ENCODE measurements around the gene PSTPIP1. TPM values are rescaled to one million over a fixed set of nuclear protein-coding genes. Genes with fewer than 3 reads are reported as not detected.

PSTPIP1 gene
- total and polyA plus RNA-seq, 2 of the 4 experiments (the other 2 are of a cell fraction), result 0.36 to 1.1 TPM

DNA sequence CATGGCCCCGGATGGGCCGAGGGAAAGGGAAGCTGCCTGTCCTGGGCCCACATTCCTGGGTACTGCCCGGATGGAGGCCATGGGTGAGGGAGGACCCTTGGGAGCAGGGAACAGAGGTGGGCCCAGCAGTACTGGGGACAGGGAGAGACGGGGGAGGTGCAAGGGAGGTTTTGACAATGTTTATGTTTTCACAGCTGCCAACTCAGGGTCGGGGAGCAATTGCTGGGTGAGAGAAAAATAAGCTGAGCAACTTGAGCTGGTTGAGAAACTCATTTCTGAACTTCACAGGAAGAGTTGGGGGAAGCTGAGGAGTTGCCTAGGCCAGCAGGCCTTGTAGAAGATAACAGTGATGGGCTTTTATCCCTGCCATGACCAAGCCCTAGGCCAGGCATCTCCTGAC is 87.0 kb downstream of the PSTPIP1 start:
- Histone ChIP-seq H3K27ac (ENCODE audit: insufficient read depth, low read length) (no peak overlapping the region), H3K9me1 (ENCODE audit: insufficient read depth, low read length) (peaks cover 13% of the 10 kb centered on the region), H2BK5ac (ENCODE audit: low read depth, low read length, poor library complexity, severe bottlenecking) (no peak overlapping the region), H4K20me1 (ENCODE audit: insufficient read depth, low read length) (no peaks in the 10 kb centered on the region), H3K18ac (ENCODE audit: low read depth, low read length) (no peak overlapping the region), H2BK120ac (ENCODE audit: low read depth, low read length) (no peak overlapping the region), H3K27me3 (ENCODE audit: control insufficient read depth, insufficient read depth, low read length) (no peaks in the 10 kb centered on the region), H3K4me3 (ENCODE audit: insufficient read depth, low read depth, low read length) (no peak overlapping the region), H2AK5ac (ENCODE audit: low read depth, low read length) (no peak overlapping the region), H3K4me2 (ENCODE audit: low read depth, low read length) (no peak overlapping the region), H4K5ac (ENCODE audit: low read depth, low read length) (no peak overlapping the region), H2BK20ac (ENCODE audit: low read depth, low read length) (no peak overlapping the region), H2AK9ac (replicated peaks; ENCODE audit: low read depth, low read length, poor library complexity) (peak overlapping the region; percentile 26), H3K9me3 (ENCODE audit: control insufficient read depth, insufficient read depth, low read length) (no peaks in the 10 kb centered on the region), H4K8ac (ENCODE audit: low read depth in 2 of 2, low read length in 2 of 2) (peak overlapping the region in 1 of 2 experiments; percentile 7; a peak in 1 of 4 replicates), H3K14ac (replicated peaks; ENCODE audit: low read depth, low read length) (no peak overlapping the region), H3K9ac (ENCODE audit: low read depth, low read length) (no peak overlapping the region), H3K4me1 (ENCODE audit: control insufficient read depth, insufficient read depth, low read length) (peaks cover 18% of the 10 kb centered on the region), H2BK15ac (ENCODE audit: low read depth, low read length) (no peak overlapping the region), H3K23ac (ENCODE audit: low read depth, low read length) (no peak overlapping the region), H3K4ac (ENCODE audit: low read depth, low read length) (peak overlapping the region; percentile 32; the same call in 1 of the 2 replicates), H3K56ac (ENCODE audit: extremely low read depth, insufficient read depth, low read length) (no peak overlapping the region), H3K79me1 (ENCODE audit: low read depth in 1 of 2, low read length in 2 of 2) (no peaks in the 10 kb centered on the region), H4K91ac (ENCODE audit: insufficient read depth, low read depth, low read length) (no peak overlapping the region), H3K36me3 (ENCODE audit: control insufficient read depth, insufficient read depth, low read length) (no peaks in the 10 kb centered on the region), H2AFZ (replicated peaks; ENCODE audit: low read length, poor library complexity) (peak overlapping the region; percentile 44)
- BruUV-seq (replicated peaks), result no TSS peak
- DNase-seq (peak; percentile 40), ATAC-seq (ENCODE audit: low read depth) (peak; percentile 50)
- no CpG with 5 or more reads among the region's 5 CpGs for WGBS, 2 experiments (ENCODE audit: extremely low coverage in 2 of 2, insufficient read length in 1 of 2)
- ChIA-PET POLR2A (ENCODE audit: unreplicated experiment) (interaction anchor here (0.6 kb wide), 1 partner anchor 508 kb away, joined by 6 read pairs; no protein-coding TSS in a partner anchor), CTCF (interaction anchor here (0.8 kb wide), 1 partner anchor 11 kb away, joined by 3 read pairs; the partner anchor contains the start of gene TSPAN3)
- intact Hi-C loops (cut with micrococcal nuclease), result no loop called here
- dilution Hi-C loops (cut with HindIII; ENCODE audit: low sequenced_read_pairs, unreplicated experiment), result no loop called here
- in situ Hi-C loops (cut with MboI; ENCODE audit: low sequenced_read_pairs), result no loop called here
- TF ChIP-seq, protein P1, sequence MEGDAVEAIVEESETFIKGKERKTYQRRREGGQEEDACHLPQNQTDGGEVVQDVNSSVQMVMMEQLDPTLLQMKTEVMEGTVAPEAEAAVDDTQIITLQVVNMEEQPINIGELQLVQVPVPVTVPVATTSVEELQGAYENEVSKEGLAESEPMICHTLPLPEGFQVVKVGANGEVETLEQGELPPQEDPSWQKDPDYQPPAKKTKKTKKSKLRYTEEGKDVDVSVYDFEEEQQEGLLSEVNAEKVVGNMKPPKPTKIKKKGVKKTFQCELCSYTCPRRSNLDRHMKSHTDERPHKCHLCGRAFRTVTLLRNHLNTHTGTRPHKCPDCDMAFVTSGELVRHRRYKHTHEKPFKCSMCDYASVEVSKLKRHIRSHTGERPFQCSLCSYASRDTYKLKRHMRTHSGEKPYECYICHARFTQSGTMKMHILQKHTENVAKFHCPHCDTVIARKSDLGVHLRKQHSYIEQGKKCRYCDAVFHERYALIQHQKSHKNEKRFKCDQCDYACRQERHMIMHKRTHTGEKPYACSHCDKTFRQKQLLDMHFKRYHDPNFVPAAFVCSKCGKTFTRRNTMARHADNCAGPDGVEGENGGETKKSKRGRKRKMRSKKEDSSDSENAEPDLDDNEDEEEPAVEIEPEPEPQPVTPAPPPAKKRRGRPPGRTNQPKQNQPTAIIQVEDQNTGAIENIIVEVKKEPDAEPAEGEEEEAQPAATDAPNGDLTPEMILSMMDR (conservative IDR thresholded peaks at IDR 0.05; ENCODE audit: low read depth, low read length), result no peak
- no peak for TF ChIP-seq MXI1 (IDR thresholded peaks at IDR 0.05; ENCODE audit: borderline replicate concordance, low read depth, low read length)
- no peak for TF ChIP-seq CHD1 (IDR thresholded peaks at IDR 0.05; ENCODE audit: low read depth, low read length)
- no peak for TF ChIP-seq NFE2L2 (IDR thresholded peaks at IDR 0.05; ENCODE audit: low read depth, low read length)
- TF ChIP-seq, protein P2, sequence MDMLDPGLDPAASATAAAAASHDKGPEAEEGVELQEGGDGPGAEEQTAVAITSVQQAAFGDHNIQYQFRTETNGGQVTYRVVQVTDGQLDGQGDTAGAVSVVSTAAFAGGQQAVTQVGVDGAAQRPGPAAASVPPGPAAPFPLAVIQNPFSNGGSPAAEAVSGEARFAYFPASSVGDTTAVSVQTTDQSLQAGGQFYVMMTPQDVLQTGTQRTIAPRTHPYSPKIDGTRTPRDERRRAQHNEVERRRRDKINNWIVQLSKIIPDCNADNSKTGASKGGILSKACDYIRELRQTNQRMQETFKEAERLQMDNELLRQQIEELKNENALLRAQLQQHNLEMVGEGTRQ (IDR thresholded peaks at IDR 0.05; ENCODE audit: low read depth, low read length), result no peak
- no peak for TF ChIP-seq SMC3 (IDR thresholded peaks at IDR 0.05; ENCODE audit: low read depth, low read length)
- TF ChIP-seq BHLHE40 (IDR thresholded peaks at IDR 0.05; ENCODE audit: low read depth, low read length), result no peak
- TF ChIP-seq MAFK (IDR thresholded peaks at IDR 0.05; ENCODE audit: low read depth, low read length), result no peak
- TF ChIP-seq, protein P3, sequence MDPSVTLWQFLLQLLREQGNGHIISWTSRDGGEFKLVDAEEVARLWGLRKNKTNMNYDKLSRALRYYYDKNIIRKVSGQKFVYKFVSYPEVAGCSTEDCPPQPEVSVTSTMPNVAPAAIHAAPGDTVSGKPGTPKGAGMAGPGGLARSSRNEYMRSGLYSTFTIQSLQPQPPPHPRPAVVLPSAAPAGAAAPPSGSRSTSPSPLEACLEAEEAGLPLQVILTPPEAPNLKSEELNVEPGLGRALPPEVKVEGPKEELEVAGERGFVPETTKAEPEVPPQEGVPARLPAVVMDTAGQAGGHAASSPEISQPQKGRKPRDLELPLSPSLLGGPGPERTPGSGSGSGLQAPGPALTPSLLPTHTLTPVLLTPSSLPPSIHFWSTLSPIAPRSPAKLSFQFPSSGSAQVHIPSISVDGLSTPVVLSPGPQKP (IDR thresholded peaks at IDR 0.05; ENCODE audit: borderline replicate concordance, low read depth, low read length), result no peak
- TF ChIP-seq MAZ (IDR thresholded peaks at IDR 0.05; ENCODE audit: borderline replicate concordance, low read depth, low read length), result no peak
- TF ChIP-seq CEBPB (IDR thresholded peaks at IDR 0.05; ENCODE audit: low read depth, low read length), result no peak
